Measurements from ENCODE around the gene CCDC102A. TPM values are rescaled to one million over a fixed set of nuclear protein-coding genes. Genes with fewer than 3 reads are reported as not detected.
"Not testable (repeated sequence)": the region's sequence is repeated elsewhere in the genome, so short reads cannot be mapped to it uniquely, and the experiment has no call there.

The CCDC102A gene
- total RNA-seq, 3 donors from 2014 or later, result 1.2 to 16.2 (median 2.5) TPM

DNA sequence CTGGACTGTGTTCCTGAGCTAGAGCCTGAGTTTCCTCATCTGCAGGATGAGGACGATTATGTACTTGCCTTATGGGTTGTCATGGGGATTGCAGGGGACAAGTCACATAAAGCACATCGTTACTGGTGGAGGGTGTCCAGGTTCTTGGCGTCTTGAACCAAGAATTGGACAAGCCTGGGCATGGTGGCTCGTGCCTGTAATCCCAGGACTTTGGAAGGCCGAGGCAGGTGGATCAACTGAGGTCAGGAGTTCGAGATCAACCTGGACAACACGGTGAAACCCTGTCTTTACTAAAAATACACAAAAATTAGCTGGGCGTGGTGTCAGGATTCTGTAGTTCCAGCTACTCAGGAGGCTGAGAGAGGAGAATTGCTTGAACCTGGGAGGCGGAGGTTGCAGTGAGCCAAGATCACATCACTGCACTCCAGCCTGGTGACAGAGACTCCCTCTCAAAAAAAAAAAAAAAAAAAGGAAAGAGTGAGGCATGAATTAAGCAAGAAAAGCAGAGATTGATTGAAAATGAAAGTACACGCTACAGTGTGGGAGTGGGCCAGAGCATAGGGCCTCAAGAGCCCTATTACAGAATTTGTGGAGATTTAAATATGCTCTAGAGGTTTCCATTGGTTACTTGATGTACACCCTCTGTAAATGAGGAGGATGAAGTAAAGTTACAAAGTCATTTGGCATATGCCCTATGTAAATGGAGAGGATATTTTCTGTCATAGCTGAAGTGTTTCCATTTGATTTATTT lies 36.8 kb upstream of the CCDC102A start:
- Histone ChIP-seq H3K4me3 (no peak overlapping the region), H3K9me3 (no peaks in the 10 kb centered on the region), H3K36me3 (ENCODE audit: low read depth) (no peaks in the 10 kb centered on the region), H3K4me1 (ENCODE audit: low read depth) (no peaks in the 10 kb centered on the region)
- no peak for DNase-seq
- intact Hi-C loops (cut with DNase I, micrococcal nuclease), result loop anchor here in 1 of 2 donors (10.0 kb wide), 1 partner anchor 152 kb away; no protein-coding TSS in a partner anchor
- TF ChIP-seq, protein P1, sequence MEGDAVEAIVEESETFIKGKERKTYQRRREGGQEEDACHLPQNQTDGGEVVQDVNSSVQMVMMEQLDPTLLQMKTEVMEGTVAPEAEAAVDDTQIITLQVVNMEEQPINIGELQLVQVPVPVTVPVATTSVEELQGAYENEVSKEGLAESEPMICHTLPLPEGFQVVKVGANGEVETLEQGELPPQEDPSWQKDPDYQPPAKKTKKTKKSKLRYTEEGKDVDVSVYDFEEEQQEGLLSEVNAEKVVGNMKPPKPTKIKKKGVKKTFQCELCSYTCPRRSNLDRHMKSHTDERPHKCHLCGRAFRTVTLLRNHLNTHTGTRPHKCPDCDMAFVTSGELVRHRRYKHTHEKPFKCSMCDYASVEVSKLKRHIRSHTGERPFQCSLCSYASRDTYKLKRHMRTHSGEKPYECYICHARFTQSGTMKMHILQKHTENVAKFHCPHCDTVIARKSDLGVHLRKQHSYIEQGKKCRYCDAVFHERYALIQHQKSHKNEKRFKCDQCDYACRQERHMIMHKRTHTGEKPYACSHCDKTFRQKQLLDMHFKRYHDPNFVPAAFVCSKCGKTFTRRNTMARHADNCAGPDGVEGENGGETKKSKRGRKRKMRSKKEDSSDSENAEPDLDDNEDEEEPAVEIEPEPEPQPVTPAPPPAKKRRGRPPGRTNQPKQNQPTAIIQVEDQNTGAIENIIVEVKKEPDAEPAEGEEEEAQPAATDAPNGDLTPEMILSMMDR (IDR thresholded peaks at IDR 0.05), result no peak
- no peak for ATAC-seq

GRCh38 chr16:57571098-57571497 lies 34.7 kb upstream of the CCDC102A start:
- H3K4me1 ChIP-seq (ENCODE audit: low read depth), result no peaks in the 10 kb centered on the region
- no peaks in the 10 kb centered on the region for H3K9me3 ChIP-seq
- TF ChIP-seq, protein P1 (IDR thresholded peaks at IDR 0.05), result no peak
- DNase-seq, result no peak
- no peak overlapping the region for H3K4me3 ChIP-seq
- intact Hi-C loops (cut with DNase I, micrococcal nuclease), result loop anchor here in 1 of 2 donors (10.0 kb wide), 1 partner anchor 154 kb away; no protein-coding TSS in a partner anchor
- no peak for ATAC-seq
- H3K36me3 ChIP-seq (ENCODE audit: low read depth), result no peaks in the 10 kb centered on the region

GRCh38 chr16:57570301-57571070 lies 34.1 kb upstream of the CCDC102A start:
- intact Hi-C loops (cut with DNase I, micrococcal nuclease), result loop anchor here in 1 of 2 donors (10.0 kb wide), 1 partner anchor 154 kb away; no protein-coding TSS in a partner anchor
- Histone ChIP-seq H3K36me3 (ENCODE audit: low read depth) (no peaks in the 10 kb centered on the region), H3K4me1 (ENCODE audit: low read depth) (no peaks in the 10 kb centered on the region), H3K4me3 (no peak overlapping the region), H3K9me3 (no peaks in the 10 kb centered on the region)
- ATAC-seq (no peak), DNase-seq (no peak)
- TF ChIP-seq, protein P1 (IDR thresholded peaks at IDR 0.05), result no peak

- Histone ChIP-seq H3K9me3 (no peaks in the 10 kb centered on the region), H3K36me3 (ENCODE audit: low read depth) (no peaks in the 10 kb centered on the region), H3K4me3 (no peak overlapping the region), H3K4me1 (ENCODE audit: low read depth) (no peaks in the 10 kb centered on the region)
- TF ChIP-seq, protein P1 (IDR thresholded peaks at IDR 0.05), result no peak
- ATAC-seq (no peak), DNase-seq (no peak)
- intact Hi-C loops (cut with DNase I, micrococcal nuclease), result no loop called here
Measured at GRCh38 chr16:57569306-57569946, 33.1 kb upstream of the CCDC102A start.

- ATAC-seq; H3K36me3 ChIP-seq (ENCODE audit: low read depth); H3K4me1 ChIP-seq (ENCODE audit: low read depth); H3K9me3 ChIP-seq; intact Hi-C loops (cut with DNase I, micrococcal nuclease); DNase-seq; H3K4me3 ChIP-seq: not testable (repeated sequence)
Measured at GRCh38 chr16:57568772-57569171, 32.4 kb upstream of the CCDC102A start.
